Neural cell (in vitro differentiated cells): Measurements from ENCODE around the gene STAT5B. TPM values are rescaled to one million over a fixed set of nuclear protein-coding genes. Genes with fewer than 3 reads are reported as not detected.
"Not testable (repeated sequence)": the region's sequence is repeated elsewhere in the genome, so short reads cannot be mapped to it uniquely, and the experiment has no call there.

ENCODE experiments used
- H2AFZ ChIP-seq: fragments of 200-600, 300-800 bp; sonication (generic), shearing (Covaris generic); 2 replicates; pipeline ENCODE4 v1.6.0; 2014; ENCODE audit warnings: low read depth, mild to moderate bottlenecking, antibody characterized with exemption, low read length, moderate library complexity
- H3F3A ChIP-seq: fragments of 200-600 bp; shearing (Covaris generic); 2 replicates; pipeline ENCODE4 v1.6.1; 2016; ENCODE audit warnings: mild to moderate bottlenecking, moderate library complexity, mixed read lengths, antibody characterized with exemption, low read length; ENCODE audit not compliant: insufficient read depth, poor library complexity, severe bottlenecking
- H3K27ac ChIP-seq: fragments of 200-600, 300-800 bp; sonication (generic), shearing (Covaris generic); 2 replicates; pipeline ENCODE4 v1.5.1; 2014; ENCODE audit warnings: mild to moderate bottlenecking, low read length, moderate library complexity
- H3K27me3 ChIP-seq: fragments of 300-800, 200-600 bp; sonication (generic), shearing (Covaris generic); 2 replicates; pipeline ENCODE4 v1.6.0; 2014; ENCODE audit warnings: mild to moderate bottlenecking, low read depth, low read length, moderate library complexity; ENCODE audit not compliant: insufficient read depth
- H3K36me3 ChIP-seq: fragments of 300-800, 200-600 bp; sonication (generic), shearing (Covaris generic); 2 replicates; pipeline ENCODE4 v1.5.1; 2014; ENCODE audit warnings: mild to moderate bottlenecking, antibody characterized with exemption, low read length, moderate library complexity; ENCODE audit not compliant: insufficient read depth
- H3K4me2 ChIP-seq: fragments of 300-800, 200-600 bp; sonication (generic), shearing (Covaris generic); 2 replicates; pipeline ENCODE4 v1.6.0; 2014; ENCODE audit warnings: mild to moderate bottlenecking, low read length
- H3K4me3 ChIP-seq: fragments of 300-800, 200-600 bp; sonication (generic), shearing (Covaris generic); 2 replicates; pipeline ENCODE4 v1.5.1; 2014; ENCODE audit warnings: mild to moderate bottlenecking, low read length, moderate library complexity
- H3K79me2 ChIP-seq: fragments of 200-600 bp; shearing (Covaris generic); replicated peaks from 2 replicates; pipeline ENCODE4 v1.6.0; 2014; ENCODE audit warnings: mild to moderate bottlenecking, low read length, moderate library complexity; ENCODE audit not compliant: insufficient read depth
- H3K9ac ChIP-seq: fragments of 300-800, 200-600 bp; sonication (generic), shearing (Covaris generic); 2 replicates; pipeline ENCODE4 v1.6.1; 2016; ENCODE audit warnings: mild to moderate bottlenecking, low read length, mixed read lengths
- H3K9me2 ChIP-seq: fragments of 200-600 bp; shearing (Covaris generic); 2 replicates; pipeline ENCODE4 v1.6.1; 2016; ENCODE audit warnings: mild to moderate bottlenecking, low read length, mixed read lengths; ENCODE audit not compliant: insufficient read depth
- H3K9me3 ChIP-seq: fragments of 200-600, 300-800 bp; sonication (generic), shearing (Covaris generic); 2 replicates; pipeline ENCODE4 v1.6.1; 2016; ENCODE audit warnings: mild to moderate bottlenecking, mixed run types, low read length, moderate library complexity, mixed read lengths
- H4K20me1 ChIP-seq: fragments of 200-600 bp; shearing (Covaris generic); 2 replicates; pipeline ENCODE4 v1.6.1; 2016; ENCODE audit warnings: mild to moderate bottlenecking, mixed run types; ENCODE audit not compliant: insufficient read depth
- CTCF ChIP-seq: fragments of 450-650 bp; IDR thresholded peaks from 2 replicates; pipeline ENCODE4 v1.5.1; 2014; ENCODE audit warnings: antibody characterized with exemption, mild to moderate bottlenecking, moderate library complexity; ENCODE audit not compliant: poor library complexity, severe bottlenecking
- EP300 ChIP-seq: fragments of 450-650 bp; conservative IDR thresholded peaks from 2 replicates; pipeline ENCODE4 v1.6.1; 2014; ENCODE audit warnings: antibody characterized with exemption, mild to moderate bottlenecking, moderate library complexity; ENCODE audit not compliant: poor library complexity, severe bottlenecking
- EZH2 ChIP-seq: fragments of 200-600, 300-800 bp; shearing (Covaris generic), sonication (generic); IDR thresholded peaks from 2 replicates; pipeline ENCODE4 v1.6.1; 2014; ENCODE audit warnings: antibody characterized with exemption, low read length, borderline replicate concordance, mild to moderate bottlenecking; ENCODE audit not compliant: insufficient read depth, poor library complexity, severe bottlenecking
- MXI1 ChIP-seq: fragments of 450-650 bp; conservative IDR thresholded peaks from 2 replicates; pipeline ENCODE4 v1.6.1; 2014; ENCODE audit warnings: antibody characterized with exemption, mild to moderate bottlenecking; ENCODE audit not compliant: poor library complexity, severe bottlenecking
- POLR2AphosphoS5 ChIP-seq: IDR thresholded peaks from 2 replicates; pipeline ENCODE4 v1.6.1; 2012
- RAD21 ChIP-seq: fragments of 450-650 bp; conservative IDR thresholded peaks from 2 replicates; pipeline ENCODE4 v1.6.1; 2014; ENCODE audit warnings: antibody characterized with exemption, mild to moderate bottlenecking, moderate library complexity
- REST ChIP-seq: IDR thresholded peaks from 2 replicates; pipeline ENCODE4 v1.6.1; 2012; ENCODE audit warnings: borderline replicate concordance
- SMC3 ChIP-seq: fragments of 450-650 bp; conservative IDR thresholded peaks from 2 replicates; pipeline ENCODE4 v1.6.1; 2014; ENCODE audit warnings: antibody characterized with exemption, mild to moderate bottlenecking, moderate library complexity; ENCODE audit not compliant: poor library complexity
- TAF1 ChIP-seq: IDR thresholded peaks from 2 replicates; pipeline ENCODE4 v1.6.1; 2012; ENCODE audit warnings: low read depth
- polyA plus RNA-seq: library from polyadenylated mRNA; depleted of rRNA; stranded (reverse); fragments of >200 nt; gene quantifications from 2 replicates; pipeline ENCODE4 v1.2.3, GENCODE V29; 2014

The STAT5B gene
- polyA plus RNA-seq, 1 donor from 2014 or later: 47.4 TPM

- Histone ChIP-seq H3K4me2 (no peak overlapping the region), H3K9me3 (no peaks in the 10 kb centered on the region), H3K27ac (no peak overlapping the region), H4K20me1 (no peaks in the 10 kb centered on the region), H3K9me2 (no peaks in the 10 kb centered on the region), H3K4me3 (no peak overlapping the region), H3K9ac (no peak overlapping the region), H2AFZ (no peak overlapping the region), H3K36me3 (no peaks in the 10 kb centered on the region), H3F3A (no peaks in the 10 kb centered on the region), H3K27me3 (no peaks in the 10 kb centered on the region), H3K79me2 (no peaks in the 10 kb centered on the region)
- TF ChIP-seq EP300: no peak
These were observed 29.6 kb upstream of the STAT5B start for GRCh38 chr17:42305543-42306384.

DNA sequence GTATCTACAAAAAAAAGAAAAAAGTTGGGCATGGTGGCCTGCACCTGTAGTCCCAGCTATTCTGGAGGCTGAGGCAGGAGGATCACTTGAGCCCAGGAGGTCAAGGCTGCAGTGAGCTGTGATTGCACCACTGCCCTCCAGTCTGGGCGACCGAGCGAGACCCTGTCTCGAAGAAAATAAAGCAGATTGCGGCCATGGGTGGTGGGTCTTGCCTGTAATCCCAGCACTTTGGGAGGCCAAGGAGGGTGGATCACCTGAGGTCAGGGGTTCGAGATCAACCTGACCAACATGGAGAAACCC is 28.8 kb upstream of the STAT5B start:
- H3K9ac ChIP-seq, H3K27ac ChIP-seq, H3F3A ChIP-seq, H4K20me1 ChIP-seq, H3K36me3 ChIP-seq, H3K4me2 ChIP-seq, H3K9me2 ChIP-seq, H3K79me2 ChIP-seq, H2AFZ ChIP-seq, H3K27me3 ChIP-seq, H3K4me3 ChIP-seq, H3K9me3 ChIP-seq: not testable (repeated sequence)

- TF ChIP-seq CTCF: no peak
- no peak for TF ChIP-seq TAF1
- no peak for TF ChIP-seq SMC3
- TF ChIP-seq REST: no peak
- no peak for TF ChIP-seq EP300
- TF ChIP-seq RAD21: no peak
- no peak for TF ChIP-seq POLR2AphosphoS5
- TF ChIP-seq EZH2: no peak
- TF ChIP-seq MXI1: no peak
- Histone ChIP-seq H3K9ac (no peak overlapping the region), H3K27ac (no peak overlapping the region), H2AFZ (no peak overlapping the region), H3K9me2 (no peaks in the 10 kb centered on the region), H3F3A (no peaks in the 10 kb centered on the region), H3K9me3 (no peaks in the 10 kb centered on the region), H3K79me2 (no peaks in the 10 kb centered on the region), H3K27me3 (no peaks in the 10 kb centered on the region), H4K20me1 (no peaks in the 10 kb centered on the region), H3K4me3 (no peak overlapping the region), H3K36me3 (no peaks in the 10 kb centered on the region), H3K4me2 (no peak overlapping the region)
These were observed 28.2 kb upstream of the STAT5B start for GRCh38 chr17:42304187-42305030.
